ENCODE results near the gene GATAD1. TPM values are rescaled to one million over a fixed set of nuclear protein-coding genes. Genes with fewer than 3 reads are reported as not detected.

GATAD1 gene
- total RNA-seq, 2 donors from 2014 or later, result 32.3 to 38.4 TPM

DNA sequence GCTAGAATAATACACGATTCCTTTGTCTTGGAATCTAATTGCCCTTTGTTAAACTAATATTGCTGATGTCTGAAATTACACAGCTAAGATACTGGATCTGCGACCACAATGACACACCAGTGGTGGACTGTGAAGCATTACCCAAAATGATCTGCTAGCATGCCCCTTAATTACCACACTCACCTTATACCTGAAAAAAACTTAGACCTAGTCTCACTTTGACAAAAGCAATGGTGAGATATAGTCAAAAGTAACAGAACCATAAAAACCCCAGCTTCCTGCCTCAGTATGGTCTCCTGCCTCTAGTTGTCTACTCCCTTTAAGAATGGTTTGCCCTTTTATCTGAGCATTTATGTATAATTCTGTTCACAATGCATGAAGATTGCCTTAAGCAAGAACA lies 51.3 kb downstream of the GATAD1 start:
- no peak for TF ChIP-seq POLR2A (IDR thresholded peaks at IDR 0.05)
- TF ChIP-seq, protein P1, sequence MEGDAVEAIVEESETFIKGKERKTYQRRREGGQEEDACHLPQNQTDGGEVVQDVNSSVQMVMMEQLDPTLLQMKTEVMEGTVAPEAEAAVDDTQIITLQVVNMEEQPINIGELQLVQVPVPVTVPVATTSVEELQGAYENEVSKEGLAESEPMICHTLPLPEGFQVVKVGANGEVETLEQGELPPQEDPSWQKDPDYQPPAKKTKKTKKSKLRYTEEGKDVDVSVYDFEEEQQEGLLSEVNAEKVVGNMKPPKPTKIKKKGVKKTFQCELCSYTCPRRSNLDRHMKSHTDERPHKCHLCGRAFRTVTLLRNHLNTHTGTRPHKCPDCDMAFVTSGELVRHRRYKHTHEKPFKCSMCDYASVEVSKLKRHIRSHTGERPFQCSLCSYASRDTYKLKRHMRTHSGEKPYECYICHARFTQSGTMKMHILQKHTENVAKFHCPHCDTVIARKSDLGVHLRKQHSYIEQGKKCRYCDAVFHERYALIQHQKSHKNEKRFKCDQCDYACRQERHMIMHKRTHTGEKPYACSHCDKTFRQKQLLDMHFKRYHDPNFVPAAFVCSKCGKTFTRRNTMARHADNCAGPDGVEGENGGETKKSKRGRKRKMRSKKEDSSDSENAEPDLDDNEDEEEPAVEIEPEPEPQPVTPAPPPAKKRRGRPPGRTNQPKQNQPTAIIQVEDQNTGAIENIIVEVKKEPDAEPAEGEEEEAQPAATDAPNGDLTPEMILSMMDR (IDR thresholded peaks at IDR 0.05), result no peak
- no peak overlapping the region for H3K27ac ChIP-seq
- ATAC-seq (no peak), DNase-seq (no peak)
- H3K36me3 ChIP-seq (replicated peaks in 1 of 2; ENCODE audit: insufficient read depth in 1 of 2, low read depth in 2 of 2), result peaks cover 6 to 15% of the 10 kb centered on the region in 2 donors
- H3K27me3 ChIP-seq, result no peaks in the 10 kb centered on the region
- WGBS, 2 donors, result 90 to 91% methylated on average over 2 of the region's 2 CpGs
- no peak overlapping the region for H3K4me3 ChIP-seq
- intact Hi-C loops (cut with DNase I), result no loop called here
- no peaks in the 10 kb centered on the region for H3K4me1 ChIP-seq
- no peaks in the 10 kb centered on the region for H3K9me3 ChIP-seq

DNA sequence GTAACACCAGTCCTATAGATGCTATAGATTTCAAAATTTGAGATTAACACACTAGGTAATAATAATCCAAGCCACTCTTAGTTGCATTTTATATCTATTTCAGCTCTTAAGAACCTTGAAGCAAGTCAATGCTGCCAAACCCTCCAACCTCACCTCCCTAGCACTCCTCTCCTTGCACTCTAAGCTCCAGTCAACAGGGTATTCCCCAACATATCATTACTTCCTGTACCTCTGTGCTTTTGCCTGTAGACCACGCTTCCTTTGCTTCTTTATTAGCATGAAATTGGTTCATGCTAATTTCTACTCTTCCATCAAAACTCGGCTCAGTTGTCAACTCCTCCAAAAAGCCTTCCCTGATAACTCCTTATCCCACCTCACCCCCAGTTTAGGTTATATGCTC lies 56.5 kb downstream of the GATAD1 start:
- H3K27me3 ChIP-seq, result no peaks in the 10 kb centered on the region
- no peak overlapping the region for H3K4me3 ChIP-seq
- TF ChIP-seq, protein P1 (IDR thresholded peaks at IDR 0.05), result no peak
- no peak for TF ChIP-seq POLR2A (IDR thresholded peaks at IDR 0.05)
- H3K27ac ChIP-seq, result no peak overlapping the region
- no peak for ATAC-seq
- H3K4me1 ChIP-seq, result no peaks in the 10 kb centered on the region
- intact Hi-C loops (cut with DNase I), result no loop called here
- peaks cover 3 to 6% of the 10 kb centered on the region in 2 donors for H3K36me3 ChIP-seq (replicated peaks in 1 of 2; ENCODE audit: insufficient read depth in 1 of 2, low read depth in 2 of 2)
- 89 to 95% methylated on average over 2 of the region's 2 CpGs for WGBS, 2 donors
- no peak for DNase-seq
- H3K9me3 ChIP-seq, result no peaks in the 10 kb centered on the region

DNA sequence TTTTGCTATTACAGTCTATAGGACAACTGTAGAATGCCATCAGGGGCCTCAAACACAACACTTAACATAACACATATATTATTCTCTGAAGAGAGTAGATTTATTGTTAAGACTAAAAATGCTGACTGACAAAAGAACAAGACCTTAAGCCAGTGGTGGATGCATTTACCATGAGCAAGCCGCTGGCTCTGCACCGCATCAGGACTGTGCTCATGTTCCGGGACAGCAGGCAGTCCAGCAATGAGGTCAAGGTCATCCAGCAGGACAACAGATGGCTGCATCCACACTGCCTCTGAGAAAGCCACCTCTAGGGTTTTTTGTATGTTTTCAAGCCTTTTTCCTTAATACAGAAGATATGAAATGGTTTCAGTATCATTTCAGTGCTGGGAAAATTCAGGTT lies 57.3 kb downstream of the GATAD1 start:
- DNase-seq, result peak in 1 of 4 donors; percentile 6
- 59 to 77% methylated on average over 3 of the region's 3 CpGs for WGBS, 2 donors
- H3K27me3 ChIP-seq, result no peaks in the 10 kb centered on the region
- TF ChIP-seq, protein P1 (IDR thresholded peaks at IDR 0.05), result no peak
- no peak for TF ChIP-seq POLR2A (IDR thresholded peaks at IDR 0.05)
- H3K4me3 ChIP-seq, result no peak overlapping the region
- intact Hi-C loops (cut with DNase I), result no loop called here
- ATAC-seq, result no peak
- H3K9me3 ChIP-seq, result no peaks in the 10 kb centered on the region
- H3K27ac ChIP-seq, result no peak overlapping the region
- no peaks in the 10 kb centered on the region for H3K4me1 ChIP-seq
- H3K36me3 ChIP-seq (replicated peaks in 1 of 2; ENCODE audit: insufficient read depth in 1 of 2, low read depth in 2 of 2), result peaks cover 1 to 6% of the 10 kb centered on the region in 2 donors

DNA sequence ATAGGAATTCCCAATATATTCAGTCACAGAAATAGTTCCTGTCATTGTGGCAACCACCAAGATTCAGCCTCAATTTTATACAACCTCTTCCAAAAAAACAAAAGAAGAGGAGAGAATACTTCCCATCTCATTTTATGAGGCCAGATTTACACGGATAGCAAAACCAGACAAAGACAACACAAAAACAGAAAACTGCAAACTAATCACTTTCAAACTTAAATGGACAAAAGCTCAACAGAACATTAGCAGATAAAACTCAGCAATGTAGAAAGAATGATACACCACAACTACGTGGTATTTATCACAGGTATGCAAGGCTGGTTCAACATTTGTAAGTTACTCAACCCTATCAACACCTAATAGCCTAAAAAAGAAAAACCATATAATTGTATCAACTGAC lies 59.1 kb downstream of the GATAD1 start:
- TF ChIP-seq, protein P1 (IDR thresholded peaks at IDR 0.05), result no peak
- no peak for TF ChIP-seq POLR2A (IDR thresholded peaks at IDR 0.05)
- DNase-seq, result no peak
- no peak for ATAC-seq
- Histone ChIP-seq H3K36me3 (replicated peaks in 1 of 2; ENCODE audit: insufficient read depth in 1 of 2, low read depth in 2 of 2) (no peaks in the 10 kb centered on the region), H3K9me3 (no peaks in the 10 kb centered on the region), H3K4me1 (no peaks in the 10 kb centered on the region), H3K27me3 (no peaks in the 10 kb centered on the region), H3K27ac (no peak overlapping the region), H3K4me3 (no peak overlapping the region)
- intact Hi-C loops (cut with DNase I), result no loop called here
- 83% methylated on average over 2 of the region's 2 CpGs for WGBS, 2 donors

DNA sequence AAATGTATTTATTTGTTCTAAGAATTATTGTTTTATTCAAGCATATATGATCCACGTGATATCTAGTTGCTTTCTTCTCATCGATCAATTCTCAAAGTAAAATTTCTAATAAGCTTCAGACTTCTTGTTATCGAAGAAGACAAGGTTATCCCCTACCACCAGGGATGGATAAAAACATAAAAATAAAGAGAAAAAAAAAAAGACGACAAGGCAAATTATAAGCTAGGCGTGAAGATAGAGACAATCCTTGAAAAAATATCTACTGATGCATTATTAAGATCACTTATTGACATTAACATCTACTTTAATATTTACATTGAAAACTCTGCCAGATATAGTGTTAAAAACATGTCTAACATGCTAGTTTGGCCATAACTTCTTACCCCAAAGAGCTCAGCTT lies 61.7 kb downstream of the GATAD1 start:
- no peak for TF ChIP-seq POLR2A (IDR thresholded peaks at IDR 0.05)
- TF ChIP-seq, protein P1 (IDR thresholded peaks at IDR 0.05), result no peak
- no peaks in the 10 kb centered on the region for H3K9me3 ChIP-seq
- H3K27ac ChIP-seq, result no peak overlapping the region
- H3K4me3 ChIP-seq, result no peak overlapping the region
- WGBS, 2 donors, result 89 to 91% methylated on average over 5 of the region's 5 CpGs
- H3K36me3 ChIP-seq (replicated peaks in 1 of 2; ENCODE audit: insufficient read depth in 1 of 2, low read depth in 2 of 2), result peaks cover 0 to 9% of the 10 kb centered on the region in 2 donors
- intact Hi-C loops (cut with DNase I), result no loop called here
- H3K27me3 ChIP-seq, result no peaks in the 10 kb centered on the region
- ATAC-seq, result no peak
- DNase-seq, result no peak
- H3K4me1 ChIP-seq, result no peaks in the 10 kb centered on the region
